Epidermal melanocyte (primary cell): Measurements from ENCODE around the gene THSD7B.
"Not testable (repeated sequence)": the region's sequence is repeated elsewhere in the genome, so short reads cannot be mapped to it uniquely, and the experiment has no call there.

Source experiments
- DNase-seq: peaks from one replicate; pipeline ENCODE4 v3.0.0; 2011; ENCODE audit warnings: low spot score; ENCODE audit not compliant: insufficient read length

The THSD7B gene

GRCh38 chr2:136927156-136927555, 161.8 kb downstream of the THSD7B start:
- DNase-seq, result no peak

DNA sequence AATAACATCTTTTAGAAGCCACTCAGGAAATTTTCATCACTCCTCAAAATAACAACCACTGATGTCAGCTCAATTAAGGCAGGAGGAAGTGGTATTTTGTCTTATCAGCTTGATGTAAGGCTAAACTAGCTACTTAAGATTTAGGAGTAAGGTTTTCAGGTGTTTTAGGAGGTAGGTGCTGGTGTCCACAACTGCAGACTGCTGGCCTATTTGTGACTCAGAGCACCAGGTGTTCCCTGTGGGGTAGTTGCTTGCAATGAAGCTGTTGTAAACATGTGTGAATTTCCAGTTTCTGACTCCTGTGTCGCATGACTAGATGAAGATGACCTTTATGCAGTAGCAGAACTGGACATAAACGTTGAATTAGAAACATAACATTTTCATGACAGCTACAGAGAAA, 164.2 kb downstream of the THSD7B start:
- no peak for DNase-seq

DNA sequence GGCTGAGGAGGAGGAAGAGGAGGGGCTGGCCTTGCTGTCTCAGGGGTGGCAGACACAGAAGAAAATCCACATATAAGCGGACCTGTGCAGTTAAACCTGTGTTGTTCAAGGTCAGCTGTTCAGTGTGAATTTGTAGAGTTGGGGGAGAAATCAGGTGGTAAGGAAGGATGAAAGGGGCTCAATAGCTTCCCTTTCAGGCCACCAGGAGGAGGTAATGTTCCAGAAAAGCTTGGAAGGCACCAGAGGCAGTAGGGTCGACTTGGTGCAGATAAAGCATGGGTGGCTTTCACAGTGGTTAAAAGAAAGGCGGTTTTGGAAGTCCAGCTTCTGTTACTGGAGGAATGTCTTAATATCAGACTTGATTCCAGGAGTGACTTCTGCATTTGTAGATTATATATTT, 167.4 kb downstream of the THSD7B start:
- DNase-seq, result no peak

DNA sequence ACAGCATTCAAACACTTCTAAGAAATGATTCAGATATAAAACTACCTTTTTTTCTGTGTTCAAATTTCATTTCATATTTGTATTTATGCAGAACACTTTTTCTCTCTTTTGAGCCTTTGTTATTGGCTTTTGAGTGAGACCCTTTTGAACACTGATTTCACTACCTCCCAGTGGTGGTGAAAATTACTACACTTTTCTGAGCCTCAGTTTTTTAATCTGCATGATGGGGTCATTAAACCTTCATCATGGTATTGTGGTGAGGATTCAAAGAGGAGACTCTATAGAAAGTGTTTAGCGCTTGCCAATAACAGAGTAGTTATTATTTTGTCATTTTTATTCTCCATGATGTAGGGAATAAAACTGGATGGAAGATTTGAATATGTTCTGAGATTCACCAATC, 169.8 kb downstream of the THSD7B start:
- DNase-seq, result no peak

GRCh38 chr2:136956050-136956449, 190.7 kb downstream of the THSD7B start:
- no peak for DNase-seq

- no peak for DNase-seq
These were observed 191.7 kb downstream of the THSD7B start for GRCh38 chr2:136957044-136957443.

DNA sequence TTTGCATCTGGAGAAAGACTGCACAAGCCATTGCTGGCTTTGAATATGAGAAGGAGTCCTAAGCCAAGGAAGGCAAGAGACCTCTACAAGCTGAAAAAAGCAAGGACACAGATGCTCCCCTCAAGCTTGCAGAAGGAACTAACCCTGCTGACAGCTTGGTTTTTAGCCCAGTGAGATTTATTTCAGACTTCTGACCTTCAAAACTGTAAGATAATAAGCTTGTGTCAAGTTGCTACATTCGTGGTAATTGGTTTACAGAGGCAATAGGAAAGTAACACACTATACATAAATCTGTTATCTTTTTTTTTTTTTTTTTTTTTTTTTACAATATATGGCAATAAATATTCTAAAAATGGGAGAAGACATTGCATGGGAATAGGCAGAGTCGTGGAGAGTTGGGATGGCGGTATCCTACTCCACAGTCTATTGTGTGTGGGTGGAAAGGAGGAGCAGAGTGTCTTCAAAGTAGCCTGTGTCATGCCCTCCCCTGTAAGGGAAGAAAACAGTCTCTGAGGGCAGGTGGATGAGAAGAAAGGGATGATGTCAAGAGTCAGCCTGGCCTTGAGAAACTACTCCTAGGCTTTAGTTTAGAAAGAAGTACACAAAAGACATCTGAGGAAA, 196.9 kb downstream of the THSD7B start:
- no peak for DNase-seq

DNA sequence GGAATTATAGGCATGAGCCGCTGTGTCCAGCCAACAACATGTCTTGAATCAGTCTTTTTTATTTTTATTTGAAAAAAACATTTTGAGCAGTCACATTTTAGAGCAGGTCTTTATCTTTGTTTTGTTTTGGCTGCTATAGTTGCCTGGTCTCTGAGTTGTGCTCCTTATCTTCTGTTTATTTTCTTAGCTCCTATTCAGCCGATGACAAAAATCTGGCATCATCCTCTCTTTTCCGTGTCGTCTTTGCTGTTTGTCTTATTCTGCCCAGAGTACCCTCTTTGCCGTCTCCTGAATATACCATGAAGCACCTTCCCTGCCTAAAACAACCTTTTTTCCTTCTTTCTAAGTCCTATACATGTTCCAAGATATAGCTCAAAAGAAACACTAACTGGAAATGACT, 201.1 kb downstream of the THSD7B start:
- DNase-seq, result no peak

DNA sequence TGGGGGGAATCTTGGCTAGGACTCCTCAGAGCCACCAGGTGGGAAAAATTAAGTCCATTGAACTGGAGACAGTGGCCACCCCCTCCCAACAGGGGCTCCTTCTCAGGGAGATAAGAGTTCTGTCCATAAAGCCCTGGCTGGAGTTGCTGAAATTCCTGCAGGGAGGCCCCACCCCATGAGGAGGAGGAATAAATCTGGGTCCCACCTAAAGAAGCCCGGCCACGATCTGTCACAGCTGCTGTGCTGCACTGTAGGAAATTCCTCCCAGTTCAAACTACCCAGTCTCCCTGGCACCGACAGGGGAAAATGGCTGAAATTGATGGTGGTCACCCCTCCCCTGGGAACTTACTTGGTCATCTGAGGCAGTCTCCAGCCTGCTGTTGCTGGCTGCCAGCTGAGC, 215.0 kb downstream of the THSD7B start:
- no peak for DNase-seq

DNA sequence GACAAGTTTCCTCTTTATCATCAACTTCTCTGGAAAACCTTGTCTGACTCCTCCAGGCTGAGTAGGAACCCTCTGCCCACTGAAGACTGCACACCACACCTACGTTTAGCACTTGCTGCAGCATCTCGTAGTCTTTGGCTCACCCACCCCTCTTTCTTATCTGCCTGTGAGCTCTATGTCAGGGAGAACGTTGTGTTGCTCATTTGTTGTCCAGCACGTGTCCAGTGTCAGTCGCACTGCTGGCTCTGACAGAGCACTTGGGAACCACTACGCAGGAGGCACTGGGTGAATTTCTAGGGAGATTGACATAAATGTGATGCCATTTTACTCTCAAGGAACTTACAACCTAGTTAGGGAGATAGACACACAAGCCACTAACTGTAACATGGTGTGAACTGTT, 216.3 kb downstream of the THSD7B start:
- DNase-seq, result not testable (repeated sequence)

- no peak for DNase-seq
These were observed 219.7 kb downstream of the THSD7B start for GRCh38 chr2:136985044-136985443.

DNA sequence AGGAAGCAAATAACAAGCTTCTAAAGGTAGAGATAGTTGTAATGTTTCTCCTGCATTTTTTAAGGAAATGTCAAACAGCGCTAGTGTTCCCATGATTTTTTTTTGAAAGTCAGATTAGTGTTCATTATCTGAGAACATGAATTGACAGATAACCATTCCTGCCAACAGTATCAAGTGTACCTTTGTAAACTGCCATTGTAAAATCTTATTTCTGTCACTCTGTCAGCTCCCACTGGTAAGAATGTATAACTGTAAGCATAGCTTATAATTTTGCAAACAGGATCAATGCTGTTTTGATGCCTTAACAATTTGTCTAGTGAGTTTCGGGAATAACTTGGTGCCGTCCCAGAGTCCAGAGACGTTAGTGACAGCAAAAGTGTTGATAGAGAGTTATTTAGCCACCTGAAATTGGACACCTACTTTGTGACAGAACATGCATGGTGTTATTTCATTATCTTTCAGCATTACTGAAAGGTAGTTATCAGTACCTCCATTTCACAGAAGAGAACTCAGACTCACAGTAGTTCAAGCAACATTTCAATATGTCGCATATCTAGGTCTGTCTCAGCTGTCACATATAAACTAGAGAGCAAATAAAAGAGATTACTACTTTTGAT, 221.4 kb downstream of the THSD7B start:
- DNase-seq, result no peak

DNA sequence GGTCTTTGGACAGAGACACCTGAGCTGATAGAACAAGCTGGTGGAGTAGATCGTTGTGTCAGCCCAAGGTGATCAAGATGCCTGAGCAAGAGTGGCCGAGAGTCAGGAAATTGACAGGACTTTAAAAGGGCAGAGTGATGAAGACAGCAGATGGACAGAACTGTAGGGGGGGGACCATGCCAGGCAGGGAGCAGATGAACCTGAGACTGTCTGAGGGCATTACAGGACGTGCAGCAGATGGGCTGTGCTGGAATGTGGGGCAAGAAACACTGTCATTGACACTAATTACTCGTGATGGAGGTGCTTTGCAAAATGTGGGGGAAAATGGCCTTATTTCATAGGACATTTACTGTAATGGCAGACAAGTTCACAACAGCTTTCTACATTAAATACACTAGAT, 225.0 kb downstream of the THSD7B start:
- DNase-seq, result no peak

- no peak for DNase-seq
These were observed 229.4 kb downstream of the THSD7B start for GRCh38 chr2:136994793-136995192.

DNA sequence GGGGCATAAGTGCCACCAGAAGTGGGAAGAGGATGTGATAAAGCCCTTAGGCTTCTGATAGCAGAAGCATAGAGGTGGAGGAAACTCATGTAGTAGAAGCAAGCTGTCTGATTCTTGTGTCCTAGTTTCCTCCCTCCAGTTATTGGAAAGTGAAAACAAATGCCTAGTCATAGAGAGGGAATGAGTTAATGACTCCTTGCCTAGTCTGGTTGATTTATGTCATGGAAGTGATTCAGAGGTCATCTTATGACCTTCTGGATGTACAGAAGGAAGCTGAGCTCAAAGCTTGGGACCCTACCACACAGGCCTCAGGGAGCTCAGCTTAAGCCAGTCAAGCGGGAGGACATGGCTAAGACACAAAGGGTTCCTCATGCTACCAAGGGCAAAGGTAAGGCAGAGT, 232.2 kb downstream of the THSD7B start:
- no peak for DNase-seq

DNA sequence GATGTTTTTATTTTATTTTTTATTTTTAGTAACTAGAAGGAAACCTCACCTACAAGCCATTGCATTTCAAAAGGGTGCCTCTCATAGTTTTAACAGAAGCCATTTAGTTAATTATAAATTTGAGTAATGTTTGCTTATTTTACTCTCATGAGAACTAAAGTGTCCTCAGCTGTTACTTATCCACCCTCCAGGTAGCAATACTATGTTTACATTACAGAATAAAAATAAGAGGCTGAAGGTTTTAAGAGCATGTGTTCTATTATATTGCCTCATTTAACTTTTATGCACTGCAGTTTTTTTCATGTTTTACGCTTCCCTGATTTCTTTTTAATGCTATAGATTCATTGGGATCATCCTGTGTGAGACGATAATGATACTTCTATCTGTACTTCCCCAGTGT, 235.5 kb downstream of the THSD7B start:
- no peak for DNase-seq

GRCh38 chr2:137002896-137003295, 237.6 kb downstream of the THSD7B start:
- DNase-seq, result no peak

DNA sequence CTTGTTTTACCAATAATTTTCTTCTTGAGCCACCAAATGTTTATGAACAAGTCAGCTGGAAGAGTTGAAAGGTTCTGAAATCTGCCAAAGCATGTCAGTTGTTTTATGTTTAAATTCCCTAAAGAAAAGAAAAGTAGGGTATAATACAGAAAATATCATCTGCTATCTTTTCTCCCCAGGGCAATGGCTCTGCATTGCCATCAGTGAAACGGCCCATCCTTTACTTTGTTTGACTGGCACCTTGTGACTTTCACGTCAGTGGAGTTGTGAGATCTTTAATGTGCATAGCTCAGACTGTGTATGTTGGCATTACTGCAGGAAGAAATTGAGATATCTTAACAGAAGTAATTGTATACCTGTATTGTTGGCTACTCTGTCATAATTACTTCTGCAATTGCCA, 239.9 kb downstream of the THSD7B start:
- no peak for DNase-seq

DNA sequence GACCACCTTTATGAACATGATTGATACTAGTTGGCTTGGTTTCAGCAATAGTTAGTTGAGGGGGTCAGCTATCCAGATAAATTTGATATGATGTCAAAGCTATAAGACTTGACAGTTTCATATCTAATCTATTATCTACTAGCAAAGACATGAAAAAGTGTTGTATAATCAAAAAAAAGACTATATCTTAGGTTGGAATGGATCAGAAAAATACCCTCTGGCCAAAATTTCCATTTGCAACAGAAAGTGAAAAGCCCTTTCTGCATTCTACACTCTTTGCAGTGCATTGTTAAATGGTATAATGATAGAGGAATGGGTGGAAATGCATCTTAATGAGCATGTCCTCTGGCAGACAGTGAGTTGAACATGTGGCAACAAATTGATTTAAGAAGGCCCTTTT, 242.6 kb downstream of the THSD7B start:
- no peak for DNase-seq

- no peak for DNase-seq
These were observed 244.6 kb downstream of the THSD7B start for GRCh38 chr2:137009953-137010352.

DNA sequence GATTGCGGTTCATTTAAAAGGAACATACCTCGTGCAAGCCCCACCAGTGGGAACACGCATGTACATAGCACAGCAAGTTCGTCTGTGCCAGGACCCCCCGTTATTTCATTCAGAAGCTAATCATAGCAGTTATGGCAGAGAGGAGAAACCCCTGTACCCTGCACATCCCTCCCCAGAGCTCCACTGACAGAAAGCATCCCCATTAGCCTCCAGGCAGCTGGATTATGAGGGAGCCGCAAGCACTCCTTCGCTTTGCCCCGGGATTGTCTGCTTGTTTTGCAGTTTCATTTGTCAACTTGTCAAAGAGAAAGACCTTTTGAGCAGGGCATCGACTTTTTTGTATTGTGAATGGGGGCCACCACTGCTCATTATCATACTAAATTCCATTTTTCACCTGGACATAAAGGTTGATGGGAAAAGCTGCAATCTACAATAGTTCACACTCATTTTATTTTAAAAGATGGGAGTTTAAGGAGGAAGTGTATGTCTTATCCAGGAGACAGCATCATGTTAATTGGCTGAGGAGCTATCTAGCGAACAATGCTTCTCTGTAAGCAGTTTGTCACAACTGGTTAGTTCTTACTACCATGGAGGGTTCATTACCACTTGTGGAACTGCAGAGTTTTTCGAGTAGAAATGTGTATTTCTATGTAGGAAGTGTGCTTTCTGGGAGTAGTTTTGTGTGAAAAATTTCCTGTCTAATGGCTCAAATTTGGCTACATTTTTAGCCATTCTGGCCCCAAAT, 255.3 kb downstream of the THSD7B start:
- DNase-seq, result no peak

DNA sequence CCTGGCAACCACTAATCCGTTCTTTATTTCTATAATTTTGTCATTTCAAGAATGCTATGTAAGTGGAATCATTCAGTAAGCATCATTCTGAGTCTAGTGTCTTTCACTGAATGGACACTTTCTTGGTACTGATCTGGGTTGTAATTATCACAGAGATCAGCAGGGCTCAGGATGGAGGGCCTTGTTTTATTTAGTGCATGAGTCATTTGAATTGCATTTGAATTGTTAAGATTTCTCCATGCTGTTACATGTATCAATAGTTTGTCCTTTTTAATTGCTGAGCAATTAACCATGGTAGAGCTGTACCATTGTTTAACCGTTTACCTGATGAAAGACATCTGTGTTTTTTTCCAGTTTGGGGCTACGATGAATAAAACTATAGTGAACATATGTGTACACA, 256.4 kb downstream of the THSD7B start:
- DNase-seq, result no peak

GRCh38 chr2:137023205-137023604, 257.9 kb downstream of the THSD7B start:
- DNase-seq, result no peak
